ENCODE data around the gene ASCL5. TPM values are rescaled to one million over a fixed set of nuclear protein-coding genes. Genes with fewer than 3 reads are reported as not detected.

The ASCL5 gene
- total RNA-seq, 3 donors from 2014 or later, result not detected

DNA sequence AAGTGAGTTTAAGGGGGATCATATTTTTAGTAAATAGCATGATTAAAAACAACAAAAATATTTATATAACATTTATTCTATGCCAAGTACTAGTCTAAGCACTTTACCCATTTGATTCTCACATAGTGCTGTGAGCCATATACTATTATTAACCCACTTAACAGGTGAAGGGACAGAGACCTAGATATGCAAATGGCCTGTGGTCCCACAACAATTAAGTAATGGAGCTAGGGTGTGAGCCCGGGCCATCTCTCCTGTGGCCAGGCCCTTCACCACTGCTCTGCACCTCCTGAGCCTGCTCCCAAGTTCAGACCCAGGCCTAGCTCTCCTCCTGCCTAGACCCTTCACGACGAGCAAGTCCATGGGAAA lies 537 bp downstream of the ASCL5 start:
- Histone ChIP-seq H3K36me3 (no peaks in the 10 kb centered on the region), H3K4me3 (no peak overlapping the region), H3K27me3 (no peaks in the 10 kb centered on the region), H3K27ac (no peak overlapping the region), H3K4me1 (no peaks in the 10 kb centered on the region), H3K9me3 (no peaks in the 10 kb centered on the region)
- no peak for DNase-seq (ENCODE audit: low spot score in 2 of 2)
- intact Hi-C loops (cut with DNase I; ENCODE audit: low total_unique reads), result no loop called here
- no peak for TF ChIP-seq POLR2AphosphoS5 (IDR thresholded peaks at IDR 0.05)
- no peak for TF ChIP-seq POLR2A (IDR thresholded peaks at IDR 0.05)
- TF ChIP-seq, protein P1, sequence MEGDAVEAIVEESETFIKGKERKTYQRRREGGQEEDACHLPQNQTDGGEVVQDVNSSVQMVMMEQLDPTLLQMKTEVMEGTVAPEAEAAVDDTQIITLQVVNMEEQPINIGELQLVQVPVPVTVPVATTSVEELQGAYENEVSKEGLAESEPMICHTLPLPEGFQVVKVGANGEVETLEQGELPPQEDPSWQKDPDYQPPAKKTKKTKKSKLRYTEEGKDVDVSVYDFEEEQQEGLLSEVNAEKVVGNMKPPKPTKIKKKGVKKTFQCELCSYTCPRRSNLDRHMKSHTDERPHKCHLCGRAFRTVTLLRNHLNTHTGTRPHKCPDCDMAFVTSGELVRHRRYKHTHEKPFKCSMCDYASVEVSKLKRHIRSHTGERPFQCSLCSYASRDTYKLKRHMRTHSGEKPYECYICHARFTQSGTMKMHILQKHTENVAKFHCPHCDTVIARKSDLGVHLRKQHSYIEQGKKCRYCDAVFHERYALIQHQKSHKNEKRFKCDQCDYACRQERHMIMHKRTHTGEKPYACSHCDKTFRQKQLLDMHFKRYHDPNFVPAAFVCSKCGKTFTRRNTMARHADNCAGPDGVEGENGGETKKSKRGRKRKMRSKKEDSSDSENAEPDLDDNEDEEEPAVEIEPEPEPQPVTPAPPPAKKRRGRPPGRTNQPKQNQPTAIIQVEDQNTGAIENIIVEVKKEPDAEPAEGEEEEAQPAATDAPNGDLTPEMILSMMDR (IDR thresholded peaks at IDR 0.05), result no peak

DNA sequence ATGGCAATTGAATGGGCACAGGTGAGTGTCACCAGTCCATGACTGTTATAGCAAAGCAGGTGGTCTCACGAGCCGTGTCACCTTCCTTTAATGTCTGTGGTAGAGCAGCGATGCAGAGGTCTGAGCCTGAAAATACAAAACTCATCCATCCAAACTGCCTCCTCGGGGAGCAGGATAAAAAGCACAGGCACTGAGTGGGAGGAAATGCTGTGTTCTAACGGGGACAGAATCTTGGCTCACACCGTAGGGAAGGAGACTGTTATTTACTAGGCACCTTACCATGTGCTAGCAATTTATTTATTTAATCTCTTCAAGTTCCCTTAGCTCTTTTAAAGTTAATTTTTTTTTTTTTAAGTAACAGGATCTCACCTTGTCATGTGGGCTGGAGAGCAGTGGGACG lies 1.2 kb downstream of the ASCL5 start:
- no peaks in the 10 kb centered on the region for H3K9me3 ChIP-seq

DNA sequence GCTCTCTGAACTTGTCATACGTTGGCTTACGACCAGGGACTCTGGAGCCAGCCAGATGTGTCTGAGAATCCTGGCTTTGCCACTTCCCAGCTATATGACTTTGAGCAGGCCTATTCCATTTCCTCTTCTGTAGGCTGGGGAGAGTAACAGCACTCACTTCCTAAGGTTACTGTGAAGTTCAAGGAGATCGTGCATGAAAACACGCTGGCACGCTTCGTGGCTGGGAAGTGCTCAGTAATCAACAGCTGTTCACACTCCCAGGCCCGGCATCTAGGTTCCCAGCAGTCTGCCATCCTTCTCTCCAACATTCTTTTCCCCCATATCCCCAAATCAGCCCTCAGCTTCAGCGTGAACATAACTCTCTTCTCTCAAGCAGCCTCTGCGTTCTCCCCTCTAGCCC lies 2.0 kb downstream of the ASCL5 start:
- Histone ChIP-seq H3K9me3 (no peaks in the 10 kb centered on the region), H3K27me3 (no peaks in the 10 kb centered on the region), H3K4me1 (no peaks in the 10 kb centered on the region), H3K27ac (no peak overlapping the region), H3K36me3 (no peaks in the 10 kb centered on the region), H3K4me3 (no peak overlapping the region)
- TF ChIP-seq POLR2AphosphoS5 (IDR thresholded peaks at IDR 0.05), result no peak
- intact Hi-C loops (cut with DNase I; ENCODE audit: low total_unique reads), result no loop called here
- no peak for DNase-seq (ENCODE audit: low spot score in 2 of 2)

More for the DNA sequence above, 1.2 kb downstream of the ASCL5 start:
- no peaks in the 10 kb centered on the region for H3K27me3 ChIP-seq
- H3K4me3 ChIP-seq, result no peak overlapping the region
- no peaks in the 10 kb centered on the region for H3K4me1 ChIP-seq
- TF ChIP-seq, protein P1 (IDR thresholded peaks at IDR 0.05), result no peak
- TF ChIP-seq POLR2AphosphoS5 (IDR thresholded peaks at IDR 0.05) (no peak), POLR2A (IDR thresholded peaks at IDR 0.05) (no peak)
- no peak overlapping the region for H3K27ac ChIP-seq
- DNase-seq (ENCODE audit: low spot score in 2 of 2), result no peak
- intact Hi-C loops (cut with DNase I; ENCODE audit: low total_unique reads), result no loop called here
- no peaks in the 10 kb centered on the region for H3K36me3 ChIP-seq

DNA sequence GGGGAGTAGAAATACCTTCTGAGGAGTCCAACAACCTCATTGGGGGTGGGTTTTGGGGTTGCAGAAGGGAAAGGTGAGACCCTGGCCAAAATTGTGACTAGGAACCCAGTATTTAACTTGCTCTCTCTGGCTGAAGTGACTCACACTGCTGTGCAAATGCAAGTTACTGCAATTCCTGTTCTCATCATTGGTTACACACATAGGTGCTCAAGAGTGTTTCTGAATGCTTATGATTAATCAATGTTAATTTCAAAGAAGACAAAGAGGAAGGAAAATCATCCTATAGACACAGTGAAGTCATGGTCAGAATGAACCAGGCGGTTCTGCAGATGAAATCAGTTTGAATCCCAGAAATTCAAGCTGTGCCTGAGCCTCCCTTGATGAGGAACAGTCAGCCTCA lies 3.1 kb downstream of the ASCL5 start:
- intact Hi-C loops (cut with DNase I; ENCODE audit: low total_unique reads), result loop anchor here (1.0 kb wide), 1 partner anchor 22 kb away; no protein-coding TSS in a partner anchor
- H3K36me3 ChIP-seq, result no peaks in the 10 kb centered on the region
- no peak overlapping the region for H3K4me3 ChIP-seq
- H3K4me1 ChIP-seq, result no peaks in the 10 kb centered on the region
- no peaks in the 10 kb centered on the region for H3K9me3 ChIP-seq
- no peak overlapping the region for H3K27ac ChIP-seq
- TF ChIP-seq POLR2AphosphoS5 (IDR thresholded peaks at IDR 0.05) (no peak), POLR2A (IDR thresholded peaks at IDR 0.05) (no peak)
- TF ChIP-seq, protein P1 (IDR thresholded peaks at IDR 0.05), result no peak
- DNase-seq (ENCODE audit: low spot score in 2 of 2), result no peak
- no peaks in the 10 kb centered on the region for H3K27me3 ChIP-seq

DNA sequence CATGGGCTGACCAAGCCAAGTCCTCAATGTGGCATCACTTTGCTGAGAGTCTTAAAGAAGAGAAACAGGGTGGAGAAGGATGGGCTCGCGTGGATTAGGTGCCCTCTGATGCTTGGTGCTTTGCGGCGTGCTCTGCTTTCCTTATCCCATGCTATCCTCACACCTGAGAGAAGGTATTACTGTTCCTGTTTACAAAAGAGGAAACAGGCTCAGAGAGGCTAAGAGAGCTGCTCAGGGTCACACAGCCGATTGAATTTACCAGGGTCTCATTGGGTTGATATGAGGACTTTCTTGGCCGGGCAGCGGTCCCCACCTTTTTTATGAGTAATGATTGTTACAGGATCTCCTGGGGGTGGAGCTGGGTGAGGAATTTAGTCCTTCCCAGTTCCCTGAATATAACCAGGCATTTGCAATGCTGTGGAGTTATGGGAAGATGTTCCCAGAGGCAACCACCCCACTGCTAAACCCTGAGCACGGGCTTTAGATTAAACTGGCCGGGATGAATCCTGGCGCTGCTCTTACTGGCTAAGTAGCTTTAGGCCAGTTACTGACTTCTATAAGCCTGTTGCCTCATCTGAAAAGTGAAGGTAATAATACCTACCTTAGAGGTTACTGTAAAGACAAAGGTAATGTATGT lies 4.5 kb downstream of the ASCL5 start:
- DNase-seq (ENCODE audit: low spot score in 2 of 2), result no peak
- Histone ChIP-seq H3K4me3 (no peak overlapping the region), H3K27me3 (no peaks in the 10 kb centered on the region), H3K4me1 (no peaks in the 10 kb centered on the region), H3K9me3 (no peaks in the 10 kb centered on the region), H3K27ac (no peak overlapping the region), H3K36me3 (no peaks in the 10 kb centered on the region)
- intact Hi-C loops (cut with DNase I; ENCODE audit: low total_unique reads), result no loop called here
- TF ChIP-seq POLR2AphosphoS5 (IDR thresholded peaks at IDR 0.05) (no peak), POLR2A (IDR thresholded peaks at IDR 0.05) (no peak)
- TF ChIP-seq, protein P1 (IDR thresholded peaks at IDR 0.05), result no peak

Measured in breast epithelium (tissue), 4 donors.